ENCODE data around the gene MACROD2. TPM values are rescaled to one million over a fixed set of nuclear protein-coding genes. Genes with fewer than 3 reads are reported as not detected.

MACROD2 gene
- total RNA-seq, 4 donors from 2014 or later, result 8.7 to 17.8 (median 10.8) TPM

DNA sequence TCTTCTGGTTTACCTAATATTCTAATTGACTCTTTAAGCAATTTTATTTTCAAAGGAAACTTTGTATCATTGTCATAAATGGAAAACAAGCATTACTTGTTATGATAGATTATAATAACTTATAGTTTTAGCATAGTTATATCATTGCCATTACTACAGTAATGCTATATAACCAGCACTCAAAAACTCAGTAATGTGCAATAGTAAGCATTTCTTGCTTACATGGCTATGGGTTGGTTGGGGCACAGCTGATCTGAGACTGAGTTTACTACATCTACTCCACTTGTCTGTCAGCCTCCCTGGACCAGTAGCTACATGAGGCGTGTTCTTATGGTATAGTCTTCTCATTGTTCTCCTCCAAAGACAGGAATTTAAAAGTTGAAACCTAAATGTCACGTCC is 1427.7 kb downstream of the MACROD2 start:
- no peaks in the 10 kb centered on the region for H3K9me3 ChIP-seq
- DNase-seq, result no peak
- no peaks in the 10 kb centered on the region for H3K27me3 ChIP-seq
- H3K4me1 ChIP-seq, result no peaks in the 10 kb centered on the region
- no peaks in the 10 kb centered on the region for H3K36me3 ChIP-seq
- H3K4me3 ChIP-seq (replicated peaks in 1 of 3), result no peak overlapping the region
- intact Hi-C loops (cut with DNase I), result no loop called here
- TF ChIP-seq, protein P1, sequence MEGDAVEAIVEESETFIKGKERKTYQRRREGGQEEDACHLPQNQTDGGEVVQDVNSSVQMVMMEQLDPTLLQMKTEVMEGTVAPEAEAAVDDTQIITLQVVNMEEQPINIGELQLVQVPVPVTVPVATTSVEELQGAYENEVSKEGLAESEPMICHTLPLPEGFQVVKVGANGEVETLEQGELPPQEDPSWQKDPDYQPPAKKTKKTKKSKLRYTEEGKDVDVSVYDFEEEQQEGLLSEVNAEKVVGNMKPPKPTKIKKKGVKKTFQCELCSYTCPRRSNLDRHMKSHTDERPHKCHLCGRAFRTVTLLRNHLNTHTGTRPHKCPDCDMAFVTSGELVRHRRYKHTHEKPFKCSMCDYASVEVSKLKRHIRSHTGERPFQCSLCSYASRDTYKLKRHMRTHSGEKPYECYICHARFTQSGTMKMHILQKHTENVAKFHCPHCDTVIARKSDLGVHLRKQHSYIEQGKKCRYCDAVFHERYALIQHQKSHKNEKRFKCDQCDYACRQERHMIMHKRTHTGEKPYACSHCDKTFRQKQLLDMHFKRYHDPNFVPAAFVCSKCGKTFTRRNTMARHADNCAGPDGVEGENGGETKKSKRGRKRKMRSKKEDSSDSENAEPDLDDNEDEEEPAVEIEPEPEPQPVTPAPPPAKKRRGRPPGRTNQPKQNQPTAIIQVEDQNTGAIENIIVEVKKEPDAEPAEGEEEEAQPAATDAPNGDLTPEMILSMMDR (IDR thresholded peaks at IDR 0.05), result no peak
- TF ChIP-seq POLR2A (IDR thresholded peaks at IDR 0.05), result no peak
- 64 to 93% methylated on average over 2 of the region's 2 CpGs for WGBS, 2 donors
- H3K27ac ChIP-seq, result no peak overlapping the region

DNA sequence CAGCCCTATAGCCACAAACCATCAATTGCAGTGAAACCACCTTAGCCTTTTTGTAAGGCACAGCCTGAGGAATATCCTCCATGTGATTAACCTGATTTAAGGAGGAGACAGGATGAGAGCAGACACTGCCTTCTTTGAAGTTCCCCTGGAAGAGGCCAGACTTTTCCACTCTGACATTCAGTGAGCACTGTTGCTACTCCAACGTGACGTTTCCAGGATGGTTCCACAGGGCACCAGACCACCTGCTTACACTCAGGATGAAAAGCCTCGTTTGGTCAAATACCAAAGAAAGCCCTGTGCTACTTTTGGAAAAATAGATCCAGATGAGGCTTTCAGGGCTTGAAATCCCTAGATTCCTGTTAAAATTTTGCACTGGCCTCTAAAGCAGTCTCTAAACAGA is 1444.2 kb downstream of the MACROD2 start:
- Histone ChIP-seq H3K4me1 (peaks cover 26 to 27% of the 10 kb centered on the region in 2 donors), H3K27me3 (no peaks in the 10 kb centered on the region), H3K9me3 (no peaks in the 10 kb centered on the region), H3K36me3 (no peaks in the 10 kb centered on the region), H3K27ac (peak overlapping the region; percentile 39 to 75 (median 59)), H3K4me3 (replicated peaks in 1 of 3) (no peak overlapping the region)
- WGBS, 2 donors, result 22 to 63% methylated on average over 3 of the region's 3 CpGs
- intact Hi-C loops (cut with DNase I), result no loop called here
- TF ChIP-seq POLR2A (IDR thresholded peaks at IDR 0.05), result no peak
- TF ChIP-seq, protein P1 (IDR thresholded peaks at IDR 0.05), result no peak
- DNase-seq, result no peak

DNA sequence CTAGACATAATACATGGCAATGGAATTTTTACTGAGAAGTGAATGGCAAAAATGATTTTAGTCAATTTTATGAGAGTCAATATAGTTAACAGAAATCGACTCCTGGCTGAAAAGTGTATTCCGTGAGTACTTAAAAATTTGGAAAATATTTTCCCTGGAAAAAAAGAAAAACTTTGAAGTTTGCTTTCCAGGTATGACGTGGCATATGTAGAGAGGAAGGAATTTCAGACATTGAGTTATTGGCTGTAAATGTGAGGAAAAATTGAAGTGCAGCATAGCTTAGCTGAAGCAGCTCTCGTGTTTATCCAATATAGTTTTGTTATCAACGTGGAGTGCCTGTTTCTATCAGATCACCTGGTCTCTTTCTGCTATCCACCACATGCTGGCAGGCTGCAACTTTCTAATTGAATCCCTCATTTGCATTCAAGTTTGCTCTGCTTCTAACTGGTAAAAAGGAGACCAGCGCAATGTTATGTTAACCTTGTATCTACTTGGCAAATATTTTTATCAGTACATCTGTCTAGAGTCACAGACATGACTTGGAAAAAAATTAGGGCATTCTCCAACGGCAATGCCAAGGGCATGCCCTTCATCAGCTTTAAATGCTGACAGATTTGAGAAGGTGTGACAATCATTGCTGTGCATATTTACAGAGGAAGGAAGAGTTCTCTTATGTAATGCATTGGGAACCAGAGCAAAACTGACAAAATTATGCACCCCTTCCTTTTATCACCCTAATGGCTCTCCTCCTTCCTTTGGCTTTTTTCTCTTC is 1444.9 kb downstream of the MACROD2 start:
- H3K4me1 ChIP-seq, result peaks cover 26 to 27% of the 10 kb centered on the region in 2 donors
- WGBS, 2 donors, result 34 to 51% methylated on average over 7 of the region's 7 CpGs
- no peaks in the 10 kb centered on the region for H3K36me3 ChIP-seq
- H3K9me3 ChIP-seq, result no peaks in the 10 kb centered on the region
- no peak for TF ChIP-seq POLR2A (IDR thresholded peaks at IDR 0.05)
- TF ChIP-seq, protein P1 (IDR thresholded peaks at IDR 0.05), result no peak
- no peak overlapping the region for H3K4me3 ChIP-seq (replicated peaks in 1 of 3)
- peak in 1 of 2 donors; percentile 18 for DNase-seq
- H3K27me3 ChIP-seq, result no peaks in the 10 kb centered on the region
- H3K27ac ChIP-seq, result peak overlapping the region; percentile 39 to 75 (median 59)
- intact Hi-C loops (cut with DNase I), result no loop called here

DNA sequence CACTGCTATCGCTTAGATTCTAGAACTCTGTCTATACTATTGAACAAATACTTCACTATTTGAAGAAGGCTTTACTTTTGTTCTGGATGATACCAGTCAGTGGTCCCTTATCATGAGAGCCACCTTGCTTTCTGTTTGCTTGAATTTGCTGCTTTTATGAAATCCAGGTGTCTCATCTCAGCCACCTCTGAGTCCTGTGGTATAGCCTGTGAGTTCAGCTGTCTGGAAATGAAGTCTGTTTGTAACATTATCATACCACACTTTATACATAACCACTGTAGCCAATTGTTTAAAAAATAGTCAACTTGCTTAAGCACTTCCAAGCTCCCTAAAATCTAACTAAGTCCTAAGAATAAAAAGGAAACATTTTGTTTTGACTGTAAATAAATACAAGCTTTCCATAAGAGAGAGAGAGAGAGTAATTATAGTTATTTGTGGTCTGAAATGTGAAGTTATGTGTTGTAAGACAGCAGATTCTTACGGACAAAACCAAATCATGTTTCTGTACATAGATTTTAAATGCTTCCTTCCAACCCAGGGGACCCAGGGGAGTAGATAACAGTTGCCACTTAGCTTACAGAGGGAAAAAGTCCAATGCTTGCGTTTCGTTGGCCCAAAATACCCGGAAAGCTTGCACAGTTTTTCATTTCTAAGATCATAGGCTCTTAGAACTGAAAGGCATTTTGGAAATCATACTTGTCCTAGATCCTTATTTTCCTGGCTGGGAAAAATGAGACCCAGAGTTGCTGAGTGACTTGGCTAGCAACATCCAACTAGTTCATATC is 1449.9 kb downstream of the MACROD2 start:
- no peaks in the 10 kb centered on the region for H3K27me3 ChIP-seq
- no peak overlapping the region for H3K27ac ChIP-seq
- TF ChIP-seq POLR2A (IDR thresholded peaks at IDR 0.05), result no peak
- TF ChIP-seq, protein P1 (IDR thresholded peaks at IDR 0.05), result no peak
- no peaks in the 10 kb centered on the region for H3K36me3 ChIP-seq
- no peak for DNase-seq
- peaks cover 7 to 10% of the 10 kb centered on the region in 2 donors for H3K4me1 ChIP-seq
- no peaks in the 10 kb centered on the region for H3K9me3 ChIP-seq
- intact Hi-C loops (cut with DNase I), result no loop called here
- 71 to 77% methylated on average over 5 of the region's 5 CpGs for WGBS, 2 donors
- H3K4me3 ChIP-seq (replicated peaks in 1 of 3), result no peak overlapping the region

DNA sequence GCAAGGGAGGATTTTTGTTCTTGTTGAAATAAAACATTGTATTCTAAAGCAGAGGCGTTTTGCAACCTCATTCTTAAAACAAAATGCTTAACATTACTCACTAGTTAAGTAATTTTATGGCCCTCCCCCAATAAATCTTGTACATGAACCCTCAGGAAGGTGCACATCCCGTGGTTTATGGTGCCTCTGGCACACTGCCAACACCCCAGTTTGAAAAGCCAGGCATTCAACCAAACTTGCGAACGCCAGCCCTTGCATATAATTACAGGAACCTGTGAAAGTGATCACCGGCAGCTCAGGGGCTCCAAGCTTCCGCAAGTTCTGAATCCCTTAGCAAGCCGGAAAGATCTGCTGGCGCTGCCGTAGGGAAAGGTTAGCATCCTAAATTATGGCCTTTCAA is 1451.1 kb downstream of the MACROD2 start:
- peak; percentile 4 to 19 for DNase-seq
- intact Hi-C loops (cut with DNase I), result no loop called here

More for the DNA sequence above, 1451.1 kb downstream of the MACROD2 start:
- Histone ChIP-seq H3K36me3 (no peaks in the 10 kb centered on the region), H3K4me1 (no peaks in the 10 kb centered on the region), H3K9me3 (no peaks in the 10 kb centered on the region), H3K27me3 (no peaks in the 10 kb centered on the region), H3K4me3 (replicated peaks in 1 of 3) (no peak overlapping the region), H3K27ac (no peak overlapping the region)
- TF ChIP-seq, protein P1 (IDR thresholded peaks at IDR 0.05), result no peak
- no peak for TF ChIP-seq POLR2A (IDR thresholded peaks at IDR 0.05)
- WGBS, 2 donors, result 63 to 69% methylated on average over 9 of the region's 9 CpGs
